GM12872 (cell line): ENCODE data around the gene TPX2.

Experiments
- TF ChIP-seq, protein P1 (sequence below): IDR thresholded peaks from 3 replicates; pipeline ENCODE4 v1.5.1; 2011; ENCODE audit warnings: low read depth, mild to moderate bottlenecking, low read length, moderate library complexity; ENCODE audit not compliant: insufficient read depth

Gene TPX2

DNA sequence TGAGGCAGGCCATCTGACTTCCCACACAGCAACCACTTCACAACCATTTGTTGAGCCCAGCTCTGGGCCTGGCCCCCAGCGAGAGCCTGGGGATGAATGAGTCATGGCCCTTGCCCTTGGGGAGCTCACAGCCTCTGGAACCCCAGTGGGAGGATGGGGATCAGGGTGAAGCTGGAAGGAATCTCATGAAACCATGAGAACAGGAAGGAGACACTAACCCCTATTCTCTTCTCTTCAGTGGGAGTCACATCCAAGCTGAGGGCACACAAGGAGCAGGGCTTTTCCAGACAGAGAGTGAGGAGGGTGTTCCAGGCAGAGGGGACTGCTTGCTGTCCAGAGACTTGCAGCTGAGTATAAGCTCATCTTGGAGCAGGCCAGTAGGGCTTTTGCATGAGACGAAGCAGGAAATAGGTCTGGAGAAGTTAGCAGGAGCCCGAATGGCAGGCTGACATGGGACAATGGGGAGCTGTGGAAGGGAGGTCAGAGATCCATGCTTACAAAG is 98.9 kb downstream of the TPX2 start:
- TF ChIP-seq, protein P1, sequence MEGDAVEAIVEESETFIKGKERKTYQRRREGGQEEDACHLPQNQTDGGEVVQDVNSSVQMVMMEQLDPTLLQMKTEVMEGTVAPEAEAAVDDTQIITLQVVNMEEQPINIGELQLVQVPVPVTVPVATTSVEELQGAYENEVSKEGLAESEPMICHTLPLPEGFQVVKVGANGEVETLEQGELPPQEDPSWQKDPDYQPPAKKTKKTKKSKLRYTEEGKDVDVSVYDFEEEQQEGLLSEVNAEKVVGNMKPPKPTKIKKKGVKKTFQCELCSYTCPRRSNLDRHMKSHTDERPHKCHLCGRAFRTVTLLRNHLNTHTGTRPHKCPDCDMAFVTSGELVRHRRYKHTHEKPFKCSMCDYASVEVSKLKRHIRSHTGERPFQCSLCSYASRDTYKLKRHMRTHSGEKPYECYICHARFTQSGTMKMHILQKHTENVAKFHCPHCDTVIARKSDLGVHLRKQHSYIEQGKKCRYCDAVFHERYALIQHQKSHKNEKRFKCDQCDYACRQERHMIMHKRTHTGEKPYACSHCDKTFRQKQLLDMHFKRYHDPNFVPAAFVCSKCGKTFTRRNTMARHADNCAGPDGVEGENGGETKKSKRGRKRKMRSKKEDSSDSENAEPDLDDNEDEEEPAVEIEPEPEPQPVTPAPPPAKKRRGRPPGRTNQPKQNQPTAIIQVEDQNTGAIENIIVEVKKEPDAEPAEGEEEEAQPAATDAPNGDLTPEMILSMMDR, result no peak

DNA sequence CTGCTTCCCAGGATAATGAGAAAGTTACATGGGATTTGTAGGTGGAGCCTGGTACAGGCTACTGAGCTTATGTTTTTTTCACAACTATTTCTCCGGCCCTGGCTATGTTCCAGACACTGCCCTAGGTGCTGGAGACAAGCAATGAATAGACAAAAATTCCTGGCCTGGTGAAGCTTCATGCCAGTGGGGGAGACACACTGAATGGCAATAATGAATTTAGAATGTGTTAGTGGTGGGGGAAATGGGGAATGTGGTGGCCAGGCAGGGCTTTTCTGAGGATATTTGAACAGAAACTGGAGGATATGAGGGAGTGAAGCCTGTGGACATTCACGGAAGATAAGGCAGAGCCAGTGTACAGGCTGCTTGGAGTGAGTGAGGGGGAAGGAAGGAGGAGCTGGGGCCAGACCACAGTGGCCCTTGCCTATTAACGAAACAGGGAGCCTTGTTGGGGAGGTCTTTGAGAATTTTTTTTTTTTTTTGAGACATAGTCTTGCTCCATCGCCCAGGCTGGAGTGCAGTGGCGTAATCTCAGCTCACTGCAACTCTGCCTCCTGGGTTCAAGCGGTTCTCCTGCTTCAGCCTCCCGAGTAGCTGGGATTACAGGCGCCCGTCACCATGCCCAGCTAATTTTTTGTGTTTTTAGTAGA is 99.7 kb downstream of the TPX2 start:
- TF ChIP-seq, protein P1, result no peak

DNA sequence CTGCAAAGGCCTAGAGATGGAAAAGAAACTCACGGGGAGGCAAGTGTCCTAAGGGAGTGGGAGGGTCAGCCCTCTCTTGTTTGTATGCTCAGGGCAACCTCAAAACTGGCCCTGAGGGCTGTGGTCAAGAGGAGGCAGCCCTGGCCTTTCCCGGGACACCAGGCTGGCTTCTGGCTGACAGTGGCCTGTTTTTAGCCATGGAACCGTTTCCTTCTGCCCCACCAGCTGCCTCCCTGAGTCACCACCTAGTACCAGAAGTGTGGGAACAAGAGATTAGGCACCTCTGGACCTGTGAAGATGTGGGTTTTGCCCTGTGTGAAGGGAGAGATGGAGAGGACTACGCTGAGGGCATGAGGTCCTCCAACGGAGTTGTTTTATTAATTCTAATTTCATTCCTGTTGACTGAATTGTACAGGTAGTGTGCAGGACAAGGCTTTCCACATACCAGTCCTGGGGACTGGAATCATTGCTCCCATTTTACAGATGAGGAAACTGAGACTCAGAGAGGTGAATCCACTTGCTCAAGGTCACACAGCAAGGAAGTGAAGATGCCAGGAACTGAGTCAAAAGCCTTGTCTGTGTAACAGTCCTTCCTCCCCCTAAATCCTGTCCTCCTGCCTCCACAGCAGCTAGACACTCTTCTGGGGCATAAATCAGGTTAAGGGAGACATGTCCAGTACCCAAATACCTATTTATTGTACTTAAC is 100.8 kb downstream of the TPX2 start:
- TF ChIP-seq, protein P1, result no peak

- TF ChIP-seq, protein P1, result no peak
These were observed 102.1 kb downstream of the TPX2 start for GRCh38 chr20:31840906-31841816.

DNA sequence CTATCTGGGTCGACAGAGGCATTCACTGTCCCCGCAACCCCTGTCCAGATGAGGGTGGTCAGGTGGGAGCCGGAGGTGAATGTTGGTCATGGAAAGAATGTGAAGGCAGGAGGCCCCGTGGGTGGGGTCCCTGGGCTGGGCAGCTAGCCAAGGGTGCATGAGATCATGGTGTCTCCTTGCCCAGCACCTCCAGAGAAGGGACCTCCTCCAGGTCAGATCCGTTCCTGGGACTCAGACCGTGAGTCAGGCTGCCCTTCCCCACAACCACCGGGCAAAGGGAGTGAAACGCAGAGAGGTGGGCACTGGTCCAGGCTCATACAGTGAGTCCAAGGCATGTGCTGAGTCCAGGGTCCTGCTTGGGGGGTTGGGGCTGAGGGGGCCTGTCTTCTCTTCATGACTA is 102.8 kb downstream of the TPX2 start:
- TF ChIP-seq, protein P1, result no peak

DNA sequence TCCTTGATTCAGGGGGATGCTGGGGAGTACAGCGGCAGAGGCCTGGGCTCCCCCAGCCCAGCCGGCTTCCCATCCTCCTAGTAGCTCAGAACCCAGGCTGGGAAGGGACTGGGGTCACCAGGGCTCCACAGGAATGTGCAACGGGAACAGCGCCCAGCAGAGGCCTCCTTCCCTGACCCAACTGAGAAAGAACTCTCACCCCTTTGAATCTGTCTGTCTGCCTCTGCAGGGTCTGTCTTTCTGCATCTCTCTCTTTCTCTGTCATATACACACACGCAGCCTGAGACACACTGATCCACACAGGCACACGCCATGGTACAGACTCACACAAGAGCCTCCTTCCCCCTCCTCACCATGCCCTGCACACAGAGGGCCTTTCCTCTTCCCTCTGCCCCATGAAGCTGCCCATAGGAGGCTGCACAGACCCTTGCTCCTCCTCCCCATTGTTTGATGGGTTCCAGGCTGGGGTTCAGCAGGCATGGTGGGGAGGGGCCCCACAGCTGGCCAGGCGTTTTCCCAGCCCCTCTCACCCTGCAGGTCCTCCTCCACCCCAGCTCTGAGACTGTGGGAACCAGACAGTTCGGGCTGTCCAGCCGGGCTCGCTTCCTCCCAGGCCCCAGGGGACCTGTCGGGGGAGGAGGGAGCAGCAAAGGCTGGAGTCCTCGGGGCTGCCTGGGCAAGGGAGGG is 103.5 kb downstream of the TPX2 start:
- TF ChIP-seq, protein P1, result no peak
